H54 (cell line): ENCODE data around the gene BTN1A1.

ENCODE experiments used
- DNase-seq: peaks from one replicate; pipeline ENCODE4 v3.0.0; 2011; ENCODE audit warnings: low spot score, mixed read lengths; ENCODE audit not compliant: insufficient read length
- FAIRE-seq: peaks from 3 replicates; lab custom pipeline; 2011; peaks lifted over from hg19 to GRCh38; lab: Jason Lieb, UNC
- POLR2A ChIP-seq: IDR thresholded peaks from 2 replicates; pipeline ENCODE4 v1.6.1; 2011; ENCODE audit warnings: low read depth, mild to moderate bottlenecking, low read length

The BTN1A1 gene

DNA sequence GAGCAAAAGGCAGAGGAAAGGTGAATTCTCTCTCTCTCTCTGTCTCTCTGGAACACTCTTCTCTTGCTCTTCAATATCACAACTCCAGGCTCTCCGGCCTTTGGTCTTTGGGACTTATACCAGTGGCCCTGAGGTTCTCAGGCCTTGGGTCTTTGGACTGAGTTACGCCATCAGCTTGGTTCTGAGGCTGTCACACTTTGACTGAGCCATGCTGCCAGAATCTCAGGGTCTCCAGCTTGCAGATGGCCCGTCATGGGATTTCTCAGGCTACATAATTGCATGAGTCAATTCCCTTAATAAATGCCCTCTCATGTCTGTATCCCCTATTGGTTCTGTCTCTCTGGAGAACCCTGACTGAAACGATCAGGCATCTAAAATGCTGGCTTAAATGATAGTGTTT lies 29.5 kb upstream of the BTN1A1 start:
- DNase-seq (no peak), FAIRE-seq (no peak)
- no peak for TF ChIP-seq POLR2A

- DNase-seq (no peak), FAIRE-seq (no peak)
- TF ChIP-seq POLR2A = no peak
These were observed 28.1 kb upstream of the BTN1A1 start for GRCh38 chr6:26471970-26472369.

GRCh38 chr6:26472549-26473290 lies 27.4 kb upstream of the BTN1A1 start:
- FAIRE-seq (no peak), DNase-seq (no peak)
- no peak for TF ChIP-seq POLR2A

- DNase-seq (no peak), FAIRE-seq (no peak)
- TF ChIP-seq POLR2A = no peak
These were observed 26.7 kb upstream of the BTN1A1 start for GRCh38 chr6:26473429-26473757.

GRCh38 chr6:26473758-26474438 lies 26.2 kb upstream of the BTN1A1 start:
- peak; percentile 52; the same call in 1 of the 2 replicates for TF ChIP-seq POLR2A
- peak; percentile 98 for FAIRE-seq
- peak; percentile 54 for DNase-seq

- no peak for DNase-seq
- no peak for TF ChIP-seq POLR2A
- no peak for FAIRE-seq
These were observed 25.6 kb upstream of the BTN1A1 start for GRCh38 chr6:26474439-26474881.

GRCh38 chr6:26475823-26476729 lies 24.0 kb upstream of the BTN1A1 start:
- no peak for TF ChIP-seq POLR2A
- no peak for DNase-seq
- FAIRE-seq = no peak

GRCh38 chr6:26476896-26477295 lies 23.2 kb upstream of the BTN1A1 start:
- FAIRE-seq (no peak), DNase-seq (no peak)
- no peak for TF ChIP-seq POLR2A

DNA sequence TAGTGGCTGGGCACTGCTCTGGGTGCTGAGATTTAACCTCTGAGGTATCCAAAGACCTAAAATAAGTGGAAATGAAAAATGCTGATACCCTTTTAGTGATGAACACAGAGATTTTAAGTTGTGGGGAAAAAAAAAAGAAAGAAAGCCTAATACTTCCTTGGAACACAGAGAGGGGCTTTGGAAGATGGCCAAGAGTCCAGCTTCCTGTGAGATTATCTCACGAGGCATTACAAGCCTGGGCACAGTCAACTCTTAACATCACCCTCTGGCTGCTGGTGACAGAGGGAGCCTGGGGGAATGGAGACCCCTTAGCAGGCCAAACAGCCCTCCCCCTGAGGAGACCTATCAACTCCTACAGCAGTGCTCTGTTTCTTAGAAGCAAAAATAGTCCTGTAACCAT lies 22.7 kb upstream of the BTN1A1 start:
- TF ChIP-seq POLR2A = no peak
- no peak for FAIRE-seq
- DNase-seq = no peak

DNA sequence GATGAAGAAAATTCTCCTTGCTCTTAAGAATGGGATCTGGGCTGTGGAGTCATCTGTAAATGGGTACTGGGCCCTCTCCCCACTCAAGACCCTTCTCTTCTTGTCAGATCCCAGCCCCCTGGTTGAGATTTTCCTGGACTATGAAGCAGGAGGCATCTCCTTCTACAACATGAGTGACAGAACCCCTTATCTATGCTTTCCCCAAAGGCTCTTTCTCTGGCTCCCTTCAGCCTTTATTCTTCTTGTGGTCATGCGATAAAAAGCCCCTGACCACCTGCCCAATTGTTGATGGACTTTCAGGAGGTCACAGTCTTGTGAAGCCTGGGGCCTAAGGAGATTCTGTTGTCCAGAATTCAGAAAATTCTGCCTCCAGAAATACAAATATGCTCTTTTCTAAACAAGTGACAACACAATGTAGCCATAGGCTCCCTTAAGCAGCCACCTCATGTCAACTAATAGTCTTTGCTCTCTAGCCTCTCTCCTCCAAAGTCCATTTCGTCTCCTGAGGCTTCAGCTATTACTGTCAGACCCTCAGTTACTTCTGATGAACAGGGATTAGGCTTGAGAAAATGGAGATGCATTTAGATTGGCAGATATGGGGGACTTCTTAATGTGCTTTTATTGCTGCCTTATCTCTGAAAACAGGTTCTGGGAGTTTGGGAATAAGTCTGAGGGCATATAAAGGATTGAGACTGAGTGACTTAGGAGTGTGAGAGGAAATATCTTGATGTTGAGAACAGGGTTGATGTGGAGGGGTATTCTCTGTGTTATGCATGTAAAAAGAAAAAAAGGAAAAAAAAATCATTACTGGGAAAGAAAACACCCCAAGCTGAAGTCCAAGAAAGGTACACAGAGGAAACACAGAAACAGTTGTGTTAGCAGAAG lies 21.8 kb upstream of the BTN1A1 start:
- DNase-seq = no peak
- no peak for FAIRE-seq
- no peak for TF ChIP-seq POLR2A

GRCh38 chr6:26478985-26479278 lies 21.2 kb upstream of the BTN1A1 start:
- no peak for DNase-seq
- TF ChIP-seq POLR2A = no peak
- no peak for FAIRE-seq

DNA sequence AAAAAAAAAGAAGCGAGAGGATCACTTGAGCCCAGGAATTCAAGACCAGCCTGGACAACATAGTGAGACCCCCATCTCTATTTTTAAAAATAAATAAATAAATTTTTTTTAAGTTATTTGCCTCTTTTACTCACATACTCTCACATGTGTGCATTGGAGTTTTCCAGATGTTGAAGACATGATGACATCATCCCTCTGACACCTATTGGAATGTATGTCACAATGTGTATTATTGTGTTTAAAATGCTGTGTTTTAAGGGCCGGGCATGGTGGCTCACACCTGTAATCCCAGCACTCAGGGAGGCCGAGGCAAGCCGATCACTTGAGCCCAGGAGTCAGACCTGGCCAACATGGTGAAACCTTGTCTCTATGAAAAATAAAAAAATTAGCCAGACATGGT lies 17.8 kb upstream of the BTN1A1 start:
- TF ChIP-seq POLR2A = no peak
- FAIRE-seq = no peak
- DNase-seq = no peak

GRCh38 chr6:26483727-26484126 lies 16.4 kb upstream of the BTN1A1 start:
- no peak for FAIRE-seq
- no peak for DNase-seq
- no peak for TF ChIP-seq POLR2A
